ENCODE results near the gene TBC1D19.

- TF ChIP-seq CTCF (IDR thresholded peaks at IDR 0.05; ENCODE audit: low read depth, low read length) (no peak), POLR2A (IDR thresholded peaks at IDR 0.05; ENCODE audit: extremely low read depth, insufficient read length) (no peak), MAX (IDR thresholded peaks at IDR 0.05; ENCODE audit: low read depth, low read length) (no peak)
Observed at GRCh38 chr4:26751838-26752237, 168.0 kb downstream of the TBC1D19 start.
